ENCODE data around the gene SEC61B. TPM values are rescaled to one million over a fixed set of nuclear protein-coding genes. Genes with fewer than 3 reads are reported as not detected.

SEC61B gene
- total RNA-seq, 1 experiment from 2014 or later, result 125 TPM

DNA sequence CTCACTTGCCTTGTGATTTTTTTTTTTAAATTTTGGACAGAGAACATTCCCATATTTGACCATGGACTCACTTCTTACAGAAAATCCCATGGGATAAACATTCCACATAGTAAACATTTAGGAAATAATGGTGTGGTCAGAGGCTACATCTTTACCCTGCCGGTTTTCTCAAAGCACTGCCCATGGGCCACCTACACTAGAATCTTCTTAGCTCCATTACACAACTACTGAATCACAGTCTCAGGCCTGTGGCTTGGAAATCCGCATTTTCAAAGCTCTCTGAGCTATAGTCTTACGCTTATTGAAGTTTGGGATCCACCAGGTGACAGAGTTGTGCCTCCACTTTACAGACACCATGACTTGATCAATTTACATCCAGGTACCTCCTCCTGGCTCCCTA, 39.7 kb upstream of the SEC61B start:
- no peaks in the 10 kb centered on the region for H3K27me3 ChIP-seq (ENCODE audit: insufficient read depth, low read length)
- intact Hi-C loops (cut with micrococcal nuclease), result loop anchor here (10.0 kb wide), 3 partner anchors 622 to 1042 kb away; no protein-coding TSS in a partner anchor
- H3K79me2 ChIP-seq (ENCODE audit: insufficient read depth, low read length), result no peaks in the 10 kb centered on the region

DNA sequence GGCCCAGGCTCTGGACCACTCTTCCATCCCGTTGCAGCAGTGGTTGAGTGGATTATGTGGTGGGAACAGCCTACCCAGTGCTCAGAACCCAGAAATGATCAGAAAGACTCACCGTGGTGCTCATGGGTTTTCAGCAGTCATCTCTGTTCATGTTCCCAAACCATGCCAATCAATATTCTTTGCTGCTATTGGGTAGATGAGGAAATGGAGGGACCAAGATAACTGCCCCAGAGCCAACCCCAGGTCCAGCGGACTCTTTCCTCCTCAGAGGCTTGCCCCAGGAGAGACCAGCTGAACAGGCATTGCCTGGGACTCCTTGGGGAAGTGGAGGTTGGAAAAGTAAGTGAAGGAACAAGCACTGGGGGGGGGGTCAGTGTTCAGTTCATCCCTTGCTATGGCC, 38.5 kb upstream of the SEC61B start:
- Histone ChIP-seq H3K9me3 (ENCODE audit: control insufficient read depth in 1 of 2, insufficient read depth in 1 of 2, low read depth in 1 of 2, low read length in 2 of 2) (no peaks in the 10 kb centered on the region), H2AFZ (ENCODE audit: low read depth, low read length, poor library complexity, severe bottlenecking) (no peak overlapping the region), H3K27ac (ENCODE audit: low read depth, low read length) (no peak overlapping the region), H4K20me1 (ENCODE audit: insufficient read depth) (no peaks in the 10 kb centered on the region), H3K4me2 (ENCODE audit: low read length) (no peak overlapping the region), H3K9ac (ENCODE audit: low read length) (no peak overlapping the region), H3K27me3 (ENCODE audit: insufficient read depth, low read length) (peaks cover 6% of the 10 kb centered on the region; the same call in 1 of the 2 replicates), H3K9me2 (ENCODE audit: insufficient read depth) (no peaks in the 10 kb centered on the region), H3K4me1 (ENCODE audit: control insufficient read depth in 1 of 2, insufficient read depth in 2 of 2, low read length in 2 of 2) (peaks cover 0 to 4% of the 10 kb centered on the region in 2 experiments; a peak in 1 of 4 replicates), H3K36me3 (ENCODE audit: control insufficient read depth in 1 of 2, insufficient read depth in 2 of 2, low read length in 2 of 2) (no peaks in the 10 kb centered on the region), H3K4me3 (replicated peaks in 1 of 2; ENCODE audit: low read depth in 1 of 2, low read length in 2 of 2) (no peak overlapping the region), H3K79me2 (ENCODE audit: insufficient read depth, low read length) (no peaks in the 10 kb centered on the region)
- no TSS peak for BruUV-seq (replicated peaks)
- ATAC-seq (no peak), DNase-seq (ENCODE audit: low read depth, low spot score) (no peak)
- intact Hi-C loops (cut with micrococcal nuclease), result loop anchor here (1.0 to 10.0 kb wide), 5 partner anchors 621 to 1412 kb away; no protein-coding TSS in a partner anchor
- ChIA-PET RAD21 (ENCODE audit: low non-redundant PET in 1 of 2, low total read pairs in 2 of 2, uncharacterized antibody in 2 of 2, unreplicated experiment in 2 of 2) (no interaction called here), POLR2A (interaction anchor here (0.6 kb wide), 1 partner anchor 15 kb away, joined by 3 read pairs; no protein-coding TSS in a partner anchor), CTCF (interaction anchor here (0.7 to 2.1 kb wide), 2 partner anchors 10 to 1141 kb away, joined by 4 read pairs; no protein-coding TSS in a partner anchor)
- TF ChIP-seq ELF1 (IDR thresholded peaks at IDR 0.05; ENCODE audit: borderline replicate concordance, low read depth) (no peak), SRF (IDR thresholded peaks at IDR 0.05; ENCODE audit: low read depth) (no peak), POLR2A (IDR thresholded peaks at IDR 0.05; ENCODE audit: borderline replicate concordance, extremely low read depth, insufficient read depth, insufficient read length) (no peak), SIN3A (IDR thresholded peaks at IDR 0.05; ENCODE audit: low read depth) (no peak), EGR1 (IDR thresholded peaks at IDR 0.05; ENCODE audit: low read depth) (no peak), EZH2phosphoT487 (IDR thresholded peaks at IDR 0.05; ENCODE audit: borderline replicate concordance) (no peak), FOSL1 (IDR thresholded peaks at IDR 0.05; ENCODE audit: low read depth) (no peak), YY1 (IDR thresholded peaks at IDR 0.05; ENCODE audit: extremely low read depth, insufficient replicate concordance, low read depth, low read length) (no peak), JUND (IDR thresholded peaks at IDR 0.05) (no peak), TCF7L2 (IDR thresholded peaks at IDR 0.05; ENCODE audit: borderline replicate concordance, extremely low read depth, insufficient read depth, insufficient read length) (no peak), POLR2AphosphoS5 (IDR thresholded peaks at IDR 0.05; ENCODE audit: low read depth, low read length) (no peak), SP1 (IDR thresholded peaks at IDR 0.05; ENCODE audit: low read depth) (no peak), EZH2 (IDR thresholded peaks at IDR 0.05) (no peak)
- TF ChIP-seq, protein P1, sequence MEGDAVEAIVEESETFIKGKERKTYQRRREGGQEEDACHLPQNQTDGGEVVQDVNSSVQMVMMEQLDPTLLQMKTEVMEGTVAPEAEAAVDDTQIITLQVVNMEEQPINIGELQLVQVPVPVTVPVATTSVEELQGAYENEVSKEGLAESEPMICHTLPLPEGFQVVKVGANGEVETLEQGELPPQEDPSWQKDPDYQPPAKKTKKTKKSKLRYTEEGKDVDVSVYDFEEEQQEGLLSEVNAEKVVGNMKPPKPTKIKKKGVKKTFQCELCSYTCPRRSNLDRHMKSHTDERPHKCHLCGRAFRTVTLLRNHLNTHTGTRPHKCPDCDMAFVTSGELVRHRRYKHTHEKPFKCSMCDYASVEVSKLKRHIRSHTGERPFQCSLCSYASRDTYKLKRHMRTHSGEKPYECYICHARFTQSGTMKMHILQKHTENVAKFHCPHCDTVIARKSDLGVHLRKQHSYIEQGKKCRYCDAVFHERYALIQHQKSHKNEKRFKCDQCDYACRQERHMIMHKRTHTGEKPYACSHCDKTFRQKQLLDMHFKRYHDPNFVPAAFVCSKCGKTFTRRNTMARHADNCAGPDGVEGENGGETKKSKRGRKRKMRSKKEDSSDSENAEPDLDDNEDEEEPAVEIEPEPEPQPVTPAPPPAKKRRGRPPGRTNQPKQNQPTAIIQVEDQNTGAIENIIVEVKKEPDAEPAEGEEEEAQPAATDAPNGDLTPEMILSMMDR (IDR thresholded peaks at IDR 0.05 in 2 of 3, conservative IDR thresholded peaks at IDR 0.05 in 1 of 3; ENCODE audit: borderline replicate concordance in 1 of 3, insufficient read depth in 1 of 3, low read depth in 2 of 3, low read length in 2 of 3), result no peak

More for the DNA sequence above, 39.7 kb upstream of the SEC61B start:
- H2AFZ ChIP-seq (ENCODE audit: low read depth, low read length, poor library complexity, severe bottlenecking), result no peak overlapping the region
- H3K9me3 ChIP-seq (ENCODE audit: control insufficient read depth in 1 of 2, insufficient read depth in 1 of 2, low read depth in 1 of 2, low read length in 2 of 2), result no peaks in the 10 kb centered on the region
- H3K4me1 ChIP-seq (ENCODE audit: control insufficient read depth in 1 of 2, insufficient read depth in 2 of 2, low read length in 2 of 2), result peaks cover 0 to 4% of the 10 kb centered on the region in 2 experiments; a peak in 1 of 4 replicates
- H3K27ac ChIP-seq (ENCODE audit: low read depth, low read length), result no peak overlapping the region
- H3K36me3 ChIP-seq (ENCODE audit: control insufficient read depth in 1 of 2, insufficient read depth in 2 of 2, low read length in 2 of 2), result no peaks in the 10 kb centered on the region
- no peak overlapping the region for H3K4me3 ChIP-seq (replicated peaks in 1 of 2; ENCODE audit: low read depth in 1 of 2, low read length in 2 of 2)
- H3K9ac ChIP-seq (ENCODE audit: low read length), result no peak overlapping the region
- no peaks in the 10 kb centered on the region for H4K20me1 ChIP-seq (ENCODE audit: insufficient read depth)
- H3K9me2 ChIP-seq (ENCODE audit: insufficient read depth), result no peaks in the 10 kb centered on the region
- RAD21 ChIA-PET (ENCODE audit: low non-redundant PET in 1 of 2, low total read pairs in 2 of 2, uncharacterized antibody in 2 of 2, unreplicated experiment in 2 of 2), result no interaction called here
- TF ChIP-seq POLR2A (IDR thresholded peaks at IDR 0.05; ENCODE audit: borderline replicate concordance, extremely low read depth, insufficient read depth, insufficient read length) (no peak), TCF7L2 (IDR thresholded peaks at IDR 0.05; ENCODE audit: borderline replicate concordance, extremely low read depth, insufficient read depth, insufficient read length) (no peak), ZNF274 (IDR thresholded peaks at IDR 0.05; ENCODE audit: low read depth, low read length) (no peak), CBX3 (IDR thresholded peaks at IDR 0.05; ENCODE audit: low read depth) (no peak), FOSL1 (IDR thresholded peaks at IDR 0.05; ENCODE audit: low read depth) (no peak)
- TF ChIP-seq, protein P2, sequence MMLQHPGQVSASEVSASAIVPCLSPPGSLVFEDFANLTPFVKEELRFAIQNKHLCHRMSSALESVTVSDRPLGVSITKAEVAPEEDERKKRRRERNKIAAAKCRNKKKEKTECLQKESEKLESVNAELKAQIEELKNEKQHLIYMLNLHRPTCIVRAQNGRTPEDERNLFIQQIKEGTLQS (IDR thresholded peaks at IDR 0.05), result no peak
- TF ChIP-seq, protein P3, sequence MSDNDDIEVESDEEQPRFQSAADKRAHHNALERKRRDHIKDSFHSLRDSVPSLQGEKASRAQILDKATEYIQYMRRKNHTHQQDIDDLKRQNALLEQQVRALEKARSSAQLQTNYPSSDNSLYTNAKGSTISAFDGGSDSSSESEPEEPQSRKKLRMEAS (IDR thresholded peaks at IDR 0.05), result no peak
- CTCF ChIA-PET, result no interaction called here
- H3K4me2 ChIP-seq (ENCODE audit: low read length), result no peak overlapping the region
- no peak for DNase-seq (ENCODE audit: low read depth, low spot score)
- BruUV-seq (replicated peaks), result no TSS peak
- ATAC-seq, result no peak
- POLR2A ChIA-PET, result no interaction called here
